SHP77 treated with DMSO at 0.1 percent for 48 hours (cell line): ENCODE results near the gene NTN5.
"Not testable (repeated sequence)": the region's sequence is repeated elsewhere in the genome, so short reads cannot be mapped to it uniquely, and the experiment has no call there.

Source experiments
- DNase-seq: peaks from one replicate; lab custom pipeline; 2025; lab: John Stamatoyannopoulos, UW

The NTN5 gene

GRCh38 chr19:48672994-48673393 is at the start of gene NTN5:
Gene NTN5 (minus strand): TSS chr19:48673017. CDS start chr19:48670986, 2,031 bp downstream.
- DNase-seq = no peak

GRCh38 chr19:48722196-48722708 is 49.4 kb upstream of the NTN5 start:
- no peak for DNase-seq

- peak; percentile 97 for DNase-seq
These were observed 47.9 kb upstream of the NTN5 start for GRCh38 chr19:48720613-48721296.

GRCh38 chr19:48720251-48720612 is 47.4 kb upstream of the NTN5 start:
- DNase-seq = no peak

GRCh38 chr19:48719263-48720171 is 46.7 kb upstream of the NTN5 start, which contains the start of gene MAMSTR:
Gene MAMSTR (minus strand): TSS chr19:48719725. CDS start chr19:48719031, 694 bp downstream.
- peak; percentile 25 for DNase-seq

- no peak for DNase-seq
These were observed 46.0 kb upstream of the NTN5 start for GRCh38 chr19:48718711-48719231.

- not testable (repeated sequence) for DNase-seq
These were observed 45.3 kb upstream of the NTN5 start for GRCh38 chr19:48718106-48718505.

GRCh38 chr19:48716562-48717291 is 43.9 kb upstream of the NTN5 start:
- no peak for DNase-seq

GRCh38 chr19:48715681-48716171 is 42.9 kb upstream of the NTN5 start:
- DNase-seq = no peak

- DNase-seq = no peak
These were observed 42.2 kb upstream of the NTN5 start for GRCh38 chr19:48714759-48715675.

- DNase-seq = peak; percentile 99
These were observed 41.3 kb upstream of the NTN5 start for GRCh38 chr19:48713864-48714755.

GRCh38 chr19:48713041-48713863 is 40.4 kb upstream of the NTN5 start:
- no peak for DNase-seq

- no peak for DNase-seq
These were observed 38.4 kb upstream of the NTN5 start for GRCh38 chr19:48711106-48711662.

- DNase-seq = no peak
These were observed 35.7 kb upstream of the NTN5 start for GRCh38 chr19:48708471-48708870.

- no peak for DNase-seq
These were observed 32.6 kb upstream of the NTN5 start for GRCh38 chr19:48705431-48705830.

- no peak for DNase-seq
These were observed 30.5 kb upstream of the NTN5 start for GRCh38 chr19:48703316-48703715.

GRCh38 chr19:48702701-48703100 is 29.9 kb upstream of the NTN5 start:
- DNase-seq = no peak

- DNase-seq = no peak
These were observed 25.2 kb upstream of the NTN5 start for GRCh38 chr19:48698046-48698445.
